H1 (cell line): ENCODE data around the gene SF3A2.

Source experiments
- CBX8 ChIP-seq: fragments of 300-800, 300-1000 bp; sonication (generic); IDR thresholded peaks from 2 replicates; pipeline ENCODE4 v1.7.1; 2016; ENCODE audit warnings: low read depth, low read length, borderline replicate concordance
- CREB1 ChIP-seq: IDR thresholded peaks from 2 replicates; pipeline ENCODE4 v1.6.1; 2012; ENCODE audit warnings: inconsistent platforms
- EZH2 ChIP-seq: fragments of 200-600 bp; sonication (generic); IDR thresholded peaks from 2 replicates; pipeline ENCODE4 v1.7.1; 2012; ENCODE audit warnings: low read depth, mild to moderate bottlenecking, moderate library complexity, low read length, inconsistent platforms; ENCODE audit not compliant: severe bottlenecking
- GTF2F1 ChIP-seq: IDR thresholded peaks from 2 replicates; pipeline ENCODE4 v1.6.1; 2012; ENCODE audit warnings: low read depth, low read length, improper control_type of control experiment, borderline replicate concordance
- JUN ChIP-seq: IDR thresholded peaks from 2 replicates; pipeline ENCODE4 v1.6.1; 2011; ENCODE audit warnings: low read depth, mild to moderate bottlenecking, improper control_type of control experiment, low read length
- POLR2A ChIP-seq, 2 experiments: IDR thresholded peaks; 1 replicate in 1 of 2; 2 replicates in 1 of 2; pipeline ENCODE4 v1.6.1; 2011; ENCODE audit warnings: low read depth in 2 of 2, low read length in 2 of 2, mild to moderate bottlenecking in 2 of 2; ENCODE audit errors: control extremely low read depth in 1 of 2
- TAF1 ChIP-seq: IDR thresholded peaks from 2 replicates; pipeline ENCODE4 v1.6.1; 2011; ENCODE audit warnings: mild to moderate bottlenecking, low read depth, low read length
- TF ChIP-seq, protein P1 (sequence below): IDR thresholded peaks from 2 replicates; pipeline ENCODE4 v1.6.1; 2012; ENCODE audit warnings: inconsistent platforms
- TF ChIP-seq, protein P2 (sequence below), 3 experiments: IDR thresholded peaks; 1 replicate in 2 of 3; 2 replicates in 1 of 3; pipeline versions ENCODE4 v1.5.1 to v1.6.1; 2011; ENCODE audit warnings: low read length in 3 of 3, mild to moderate bottlenecking in 3 of 3, inconsistent platforms in 2 of 3, low read depth in 1 of 3, moderate library complexity in 1 of 3; ENCODE audit not compliant: insufficient read depth in 1 of 3; ENCODE audit errors: control extremely low read depth in 1 of 3

DNA sequence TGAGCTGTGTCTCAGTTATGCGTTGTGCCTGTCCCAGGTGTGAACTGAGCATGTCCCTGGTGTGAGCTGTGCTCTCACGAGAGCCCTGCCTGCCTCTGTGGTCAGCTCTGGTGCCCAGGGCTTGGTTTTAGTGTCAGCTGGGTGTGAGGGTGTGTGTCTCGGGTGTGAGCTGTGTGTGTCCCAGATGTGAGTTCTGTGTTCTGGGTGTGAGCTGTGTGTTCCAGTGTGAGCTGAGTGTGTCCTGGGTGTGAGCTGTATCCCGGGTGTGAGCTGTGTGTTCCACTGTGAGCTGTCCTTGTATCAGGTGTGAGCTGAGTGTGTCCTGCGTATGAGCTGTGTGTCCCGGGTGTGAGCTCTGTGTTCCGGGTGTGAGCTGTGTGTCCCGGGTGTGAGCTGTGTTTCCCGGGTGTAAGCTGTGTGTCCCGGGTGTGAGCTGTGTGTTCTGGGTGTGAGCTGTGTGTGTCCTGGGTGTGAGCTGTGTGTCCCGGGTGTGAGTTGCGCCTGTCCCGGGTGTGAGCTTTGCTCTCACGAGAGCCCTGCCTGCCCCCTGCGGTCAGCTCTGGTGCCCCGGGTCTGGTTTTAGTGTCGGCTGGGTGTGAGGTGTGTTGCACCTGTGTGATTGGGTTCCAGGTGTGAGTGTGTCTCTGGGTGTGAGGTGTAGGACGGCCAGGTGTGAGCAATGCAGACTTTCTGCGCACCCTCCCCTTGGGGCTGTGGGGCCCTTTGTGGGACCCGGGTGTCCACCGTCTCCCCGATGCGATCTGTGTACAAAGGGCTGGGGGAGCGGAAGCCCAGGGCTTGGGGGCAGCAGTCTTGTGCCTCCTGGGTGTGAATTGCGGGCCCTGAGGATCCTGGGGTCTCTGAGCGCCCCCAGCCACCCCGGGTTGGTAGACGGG lies 52.4 kb downstream of the SF3A2 start:
- TF ChIP-seq JUN: no peak
- TF ChIP-seq, protein P1, sequence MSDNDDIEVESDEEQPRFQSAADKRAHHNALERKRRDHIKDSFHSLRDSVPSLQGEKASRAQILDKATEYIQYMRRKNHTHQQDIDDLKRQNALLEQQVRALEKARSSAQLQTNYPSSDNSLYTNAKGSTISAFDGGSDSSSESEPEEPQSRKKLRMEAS: no peak
- TF ChIP-seq, protein P2, sequence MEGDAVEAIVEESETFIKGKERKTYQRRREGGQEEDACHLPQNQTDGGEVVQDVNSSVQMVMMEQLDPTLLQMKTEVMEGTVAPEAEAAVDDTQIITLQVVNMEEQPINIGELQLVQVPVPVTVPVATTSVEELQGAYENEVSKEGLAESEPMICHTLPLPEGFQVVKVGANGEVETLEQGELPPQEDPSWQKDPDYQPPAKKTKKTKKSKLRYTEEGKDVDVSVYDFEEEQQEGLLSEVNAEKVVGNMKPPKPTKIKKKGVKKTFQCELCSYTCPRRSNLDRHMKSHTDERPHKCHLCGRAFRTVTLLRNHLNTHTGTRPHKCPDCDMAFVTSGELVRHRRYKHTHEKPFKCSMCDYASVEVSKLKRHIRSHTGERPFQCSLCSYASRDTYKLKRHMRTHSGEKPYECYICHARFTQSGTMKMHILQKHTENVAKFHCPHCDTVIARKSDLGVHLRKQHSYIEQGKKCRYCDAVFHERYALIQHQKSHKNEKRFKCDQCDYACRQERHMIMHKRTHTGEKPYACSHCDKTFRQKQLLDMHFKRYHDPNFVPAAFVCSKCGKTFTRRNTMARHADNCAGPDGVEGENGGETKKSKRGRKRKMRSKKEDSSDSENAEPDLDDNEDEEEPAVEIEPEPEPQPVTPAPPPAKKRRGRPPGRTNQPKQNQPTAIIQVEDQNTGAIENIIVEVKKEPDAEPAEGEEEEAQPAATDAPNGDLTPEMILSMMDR (IDR thresholded peaks at IDR 0.05; ENCODE audit: control extremely low read depth in 1 of 3, insufficient read depth in 1 of 3, low read depth in 1 of 3, low read length in 3 of 3): no peak
- no peak for TF ChIP-seq CBX8
- no peak for TF ChIP-seq POLR2A (IDR thresholded peaks at IDR 0.05; ENCODE audit: control extremely low read depth in 1 of 2, low read depth in 2 of 2, low read length in 2 of 2)
- no peak for TF ChIP-seq GTF2F1
- TF ChIP-seq EZH2: no peak
- no peak for TF ChIP-seq CREB1
- TF ChIP-seq TAF1: no peak
